NOMO-1 treated with DMSO at 0.1 percent for 48 hours (cell line): ENCODE results near the gene NELFE.
A peak's percentile ranks its signal among the peaks of the same experiment; 100 is the strongest.
"Not testable (repeated sequence)": the region's sequence is repeated elsewhere in the genome, so short reads cannot be mapped to it uniquely, and the experiment has no call there.

Experiments
- DNase-seq: peaks from one replicate; lab custom pipeline; 2025; ENCODE audit not compliant: unreplicated experiment; lab: John Stamatoyannopoulos, UW

The NELFE gene

GRCh38 chr6:31958741-31959739 lies at the start of gene NELFE, which contains the start of gene SKIC2:
NELFE (minus strand) TSS chr6:31958971; CDS start chr6:31958446, 525 bp downstream.
SKIC2 (plus strand) TSS chr6:31959175; CDS start chr6:31959193, 18 bp downstream.
- peak; percentile 98 for DNase-seq

GRCh38 chr6:32008037-32008436 lies 49.3 kb upstream of the NELFE start:
- DNase-seq = not testable (repeated sequence)

GRCh38 chr6:32007086-32007485 lies 48.3 kb upstream of the NELFE start:
- not testable (repeated sequence) for DNase-seq

GRCh38 chr6:32005991-32006529 lies 47.3 kb upstream of the NELFE start:
- DNase-seq = not testable (repeated sequence)

- DNase-seq = not testable (repeated sequence)
Measured at GRCh38 chr6:32005538-32005880, 46.7 kb upstream of the NELFE start.

- not testable (repeated sequence) for DNase-seq
Measured at GRCh38 chr6:32004864-32005537, 46.2 kb upstream of the NELFE start.

- not testable (repeated sequence) for DNase-seq
Measured at GRCh38 chr6:32004393-32004792, 45.6 kb upstream of the NELFE start.

GRCh38 chr6:32003301-32003700 lies 44.5 kb upstream of the NELFE start:
- DNase-seq = not testable (repeated sequence)

GRCh38 chr6:32002546-32003268 lies 43.9 kb upstream of the NELFE start:
- not testable (repeated sequence) for DNase-seq

GRCh38 chr6:31996385-31996784 lies 37.6 kb upstream of the NELFE start:
- not testable (repeated sequence) for DNase-seq

GRCh38 chr6:31994421-31994820 lies 35.6 kb upstream of the NELFE start:
- not testable (repeated sequence) for DNase-seq

- DNase-seq = not testable (repeated sequence)
Measured at GRCh38 chr6:31989363-31989762, 30.6 kb upstream of the NELFE start.

- DNase-seq = not testable (repeated sequence)
Measured at GRCh38 chr6:31981744-31982143, 23.0 kb upstream of the NELFE start, which contains the start of gene C4A. C4A (plus strand) TSS chr6:31982057; CDS start chr6:31982108, 51 bp downstream.

GRCh38 chr6:31980998-31981397 lies 22.2 kb upstream of the NELFE start:
- not testable (repeated sequence) for DNase-seq

GRCh38 chr6:31980195-31980876 lies 21.6 kb upstream of the NELFE start:
- not testable (repeated sequence) for DNase-seq

- DNase-seq = no peak
Measured at GRCh38 chr6:31979238-31979898, 20.6 kb upstream of the NELFE start.

- DNase-seq = no peak
Measured at GRCh38 chr6:31978831-31979230, 20.1 kb upstream of the NELFE start.

GRCh38 chr6:31977816-31978431 lies 19.2 kb upstream of the NELFE start:
- DNase-seq = no peak

GRCh38 chr6:31976065-31976464 lies 17.3 kb upstream of the NELFE start:
- not testable (repeated sequence) for DNase-seq
